C4-2B (cell line): Measurements from ENCODE around the gene PXN.

Experiments
- ZFX ChIP-seq: fragments of 450-650 bp; IDR thresholded peaks from 2 replicates; pipeline ENCODE4 v1.6.1; 2017
- TF ChIP-seq, protein P1 (sequence below): fragments of 450-650 bp; conservative IDR thresholded peaks from 2 replicates; pipeline ENCODE4 v1.5.1; 2017; ENCODE audit warnings: mild to moderate bottlenecking

DNA sequence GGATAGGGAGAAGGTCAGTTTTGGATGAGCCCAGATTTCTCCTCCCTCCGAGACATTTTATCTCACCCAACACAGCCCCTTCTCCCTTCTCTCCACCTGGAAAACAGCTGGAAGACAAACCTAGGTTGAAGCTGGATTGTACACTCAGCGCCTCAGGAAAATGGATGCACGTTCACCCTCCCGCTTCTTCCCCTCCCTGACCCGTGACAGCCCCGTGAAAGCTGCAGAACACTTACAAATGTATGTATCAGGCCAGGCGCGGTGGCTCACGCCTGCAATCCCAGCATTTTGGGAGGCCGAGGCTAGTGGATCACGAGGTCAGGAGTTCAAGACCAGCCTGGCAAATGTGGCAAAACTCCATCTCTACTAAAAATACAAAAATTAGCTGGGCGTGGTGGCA lies 22.0 kb upstream of the PXN start:
- TF ChIP-seq, protein P1, sequence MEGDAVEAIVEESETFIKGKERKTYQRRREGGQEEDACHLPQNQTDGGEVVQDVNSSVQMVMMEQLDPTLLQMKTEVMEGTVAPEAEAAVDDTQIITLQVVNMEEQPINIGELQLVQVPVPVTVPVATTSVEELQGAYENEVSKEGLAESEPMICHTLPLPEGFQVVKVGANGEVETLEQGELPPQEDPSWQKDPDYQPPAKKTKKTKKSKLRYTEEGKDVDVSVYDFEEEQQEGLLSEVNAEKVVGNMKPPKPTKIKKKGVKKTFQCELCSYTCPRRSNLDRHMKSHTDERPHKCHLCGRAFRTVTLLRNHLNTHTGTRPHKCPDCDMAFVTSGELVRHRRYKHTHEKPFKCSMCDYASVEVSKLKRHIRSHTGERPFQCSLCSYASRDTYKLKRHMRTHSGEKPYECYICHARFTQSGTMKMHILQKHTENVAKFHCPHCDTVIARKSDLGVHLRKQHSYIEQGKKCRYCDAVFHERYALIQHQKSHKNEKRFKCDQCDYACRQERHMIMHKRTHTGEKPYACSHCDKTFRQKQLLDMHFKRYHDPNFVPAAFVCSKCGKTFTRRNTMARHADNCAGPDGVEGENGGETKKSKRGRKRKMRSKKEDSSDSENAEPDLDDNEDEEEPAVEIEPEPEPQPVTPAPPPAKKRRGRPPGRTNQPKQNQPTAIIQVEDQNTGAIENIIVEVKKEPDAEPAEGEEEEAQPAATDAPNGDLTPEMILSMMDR = no peak
- TF ChIP-seq ZFX = no peak
